ENCODE measurements around the gene GRIN1.

GRCh38 chr9:137157618-137158415 lies 18.9 kb downstream of the GRIN1 start:
- TF ChIP-seq CTCF (IDR thresholded peaks at IDR 0.05): no peak
- no peak for TF ChIP-seq ZFX (IDR thresholded peaks at IDR 0.05; ENCODE audit: borderline replicate concordance)

All from 22Rv1 (cell line).